OCI-LY1 (cell line): ENCODE results near the gene UQCRFS1.

Experiments
- H2AFZ ChIP-seq: fragments of 200-600 bp; sonication (generic), shearing (Covaris generic); 2 replicates; pipeline ENCODE4 v1.6.0; 2014; ENCODE audit warnings: antibody characterized with exemption, mild to moderate bottlenecking, low read length
- H3F3A ChIP-seq: fragments of 200-600 bp; sonication (generic), shearing (Covaris generic); 2 replicates; pipeline ENCODE4 v1.6.0; 2014; ENCODE audit warnings: mild to moderate bottlenecking, antibody characterized with exemption, low read length, moderate library complexity; ENCODE audit not compliant: insufficient read depth
- H3K27ac ChIP-seq: fragments of 200-600 bp; sonication (generic); 2 replicates; pipeline ENCODE4 v1.5.1; 2014; ENCODE audit warnings: low read length, mixed run types, mild to moderate bottlenecking, low read depth; ENCODE audit not compliant: poor library complexity, severe bottlenecking
- H3K27me3 ChIP-seq: fragments of 200-600 bp; sonication (generic); 2 replicates; pipeline ENCODE4 v1.6.0; 2014; ENCODE audit warnings: antibody characterized with exemption, mild to moderate bottlenecking, low read length, moderate library complexity; ENCODE audit not compliant: insufficient read depth
- H3K36me3 ChIP-seq: fragments of 200-600 bp; sonication (generic); 2 replicates; pipeline ENCODE4 v1.6.1; 2014; ENCODE audit warnings: mild to moderate bottlenecking, antibody characterized with exemption, low read length, moderate library complexity, mixed read lengths; ENCODE audit not compliant: insufficient read depth
- H3K4me1 ChIP-seq: fragments of 200-600 bp; sonication (generic); 2 replicates; pipeline ENCODE4 v1.5.1; 2014; ENCODE audit warnings: mild to moderate bottlenecking, low read length, moderate library complexity; ENCODE audit not compliant: insufficient read depth, severe bottlenecking
- H3K4me2 ChIP-seq: fragments of 200-600 bp; sonication (generic), shearing (Covaris generic); 2 replicates; pipeline ENCODE4 v1.6.1; 2014; ENCODE audit warnings: low read length
- H3K4me3 ChIP-seq: fragments of 200-600 bp; sonication (generic); 2 replicates; pipeline ENCODE4 v1.5.1; 2014; ENCODE audit warnings: low read length, low read depth, mild to moderate bottlenecking, mixed read lengths; ENCODE audit not compliant: poor library complexity, severe bottlenecking
- H3K79me2 ChIP-seq: fragments of 200-600 bp; shearing (Covaris generic); 2 replicates; pipeline ENCODE4 v1.6.1; 2016; ENCODE audit warnings: mixed run types, low read length, mixed read lengths; ENCODE audit not compliant: insufficient read depth
- H3K9ac ChIP-seq: fragments of 200-600 bp; sonication (generic), shearing (Covaris generic); 2 replicates; pipeline ENCODE4 v1.6.1; 2014; ENCODE audit warnings: mild to moderate bottlenecking, low read length, mixed read lengths
- H3K9me2 ChIP-seq: fragments of 200-600 bp; sonication (generic), shearing (Covaris generic); 2 replicates; pipeline ENCODE4 v1.6.1; 2014; ENCODE audit warnings: low read depth, mild to moderate bottlenecking, low read length, mixed read lengths
- H3K9me3 ChIP-seq: fragments of 200-600 bp; shearing (Covaris generic); 2 replicates; pipeline ENCODE4 v1.6.1; 2014; ENCODE audit warnings: low read length, mixed read lengths
- H4K20me1 ChIP-seq: fragments of 200-600 bp; sonication (generic), shearing (Covaris generic); 2 replicates; pipeline ENCODE4 v1.6.0; 2016; ENCODE audit warnings: mild to moderate bottlenecking, low read length; ENCODE audit not compliant: insufficient read depth
- CTCF ChIP-seq: fragments of 200-600 bp; sonication (generic), shearing (Covaris generic); IDR thresholded peaks from 2 replicates; pipeline ENCODE4 v1.5.1; 2017; ENCODE audit warnings: mild to moderate bottlenecking, antibody characterized with exemption, low read length, moderate library complexity, mixed read lengths
- EZH2 ChIP-seq: fragments of 200-600 bp; sonication (generic), shearing (Covaris generic); IDR thresholded peaks from 2 replicates; pipeline ENCODE4 v1.8.0; 2017; ENCODE audit warnings: borderline replicate concordance, mixed run types, mild to moderate bottlenecking, antibody characterized with exemption, low read length, moderate library complexity, mixed read lengths

UQCRFS1 gene

GRCh38 chr19:29206453-29206852 is 6.5 kb downstream of the UQCRFS1 start:
- H3K79me2 ChIP-seq: peaks cover 28% of the 10 kb centered on the region
- H3K36me3 ChIP-seq: peaks cover 48% of the 10 kb centered on the region
- H3K4me3 ChIP-seq: no peak overlapping the region
- no peak overlapping the region for H3K27ac ChIP-seq
- TF ChIP-seq EZH2 (no peak), CTCF (no peak)
- H3K4me1 ChIP-seq: peaks cover 11% of the 10 kb centered on the region
- no peak overlapping the region for H2AFZ ChIP-seq
- no peaks in the 10 kb centered on the region for H3K27me3 ChIP-seq
- 0 out of 2 replicates have a peak, but pooled peaks cover 7% of the 10 kb centered on the region for H3F3A ChIP-seq
- H4K20me1 ChIP-seq: peaks cover 7% of the 10 kb centered on the region
- H3K4me2 ChIP-seq: no peak overlapping the region
- no peaks in the 10 kb centered on the region; the same call in 1 of the 2 replicates for H3K9me3 ChIP-seq
- H3K9me2 ChIP-seq: no peaks in the 10 kb centered on the region
- no peak overlapping the region for H3K9ac ChIP-seq

GRCh38 chr19:29202281-29202680 is 10.7 kb downstream of the UQCRFS1 start:
- Histone ChIP-seq H3K9me3 (no peaks in the 10 kb centered on the region), H3K27ac (no peak overlapping the region), H3K36me3 (peaks cover 21% of the 10 kb centered on the region), H2AFZ (no peak overlapping the region), H3K79me2 (no peaks in the 10 kb centered on the region), H3K4me3 (no peak overlapping the region), H3K4me1 (no peaks in the 10 kb centered on the region), H3F3A (0 out of 2 replicates have a peak, but pooled peaks cover 7% of the 10 kb centered on the region), H3K9me2 (no peaks in the 10 kb centered on the region), H4K20me1 (no peaks in the 10 kb centered on the region), H3K27me3 (no peaks in the 10 kb centered on the region), H3K4me2 (no peak overlapping the region), H3K9ac (no peak overlapping the region)
- TF ChIP-seq CTCF: no peak
- no peak for TF ChIP-seq EZH2

- H3K9me3 ChIP-seq: no peaks in the 10 kb centered on the region
- no peaks in the 10 kb centered on the region for H3K27me3 ChIP-seq
- no peaks in the 10 kb centered on the region for H3K4me1 ChIP-seq
- no peaks in the 10 kb centered on the region for H4K20me1 ChIP-seq
- 0 out of 2 replicates have a peak, but pooled peaks cover 7% of the 10 kb centered on the region for H3F3A ChIP-seq
- H3K9ac ChIP-seq: no peak overlapping the region
- H3K79me2 ChIP-seq: no peaks in the 10 kb centered on the region
- no peak overlapping the region for H2AFZ ChIP-seq
- peaks cover 18% of the 10 kb centered on the region for H3K36me3 ChIP-seq
- TF ChIP-seq EZH2 (no peak), CTCF (no peak; the same call in 1 of the 2 replicates)
- H3K27ac ChIP-seq: no peak overlapping the region
- no peak overlapping the region for H3K4me2 ChIP-seq
- no peak overlapping the region for H3K4me3 ChIP-seq
- no peaks in the 10 kb centered on the region for H3K9me2 ChIP-seq
Observed at GRCh38 chr19:29201855-29202254, 11.1 kb downstream of the UQCRFS1 start.
